Subcutaneous adipose tissue (tissue), 4 donors: ENCODE data around the gene BRICD5. TPM values are rescaled to one million over a fixed set of nuclear protein-coding genes. Genes with fewer than 3 reads are reported as not detected.

Experiments used
- total RNA-seq, 4 donors: library from RNA; depleted of rRNA; stranded (reverse); fragments of >200 nt; gene quantifications; one replicate each; pipeline ENCODE4 v1.1.0, GENCODE V29; 2016
- TF ChIP-seq, protein P1 (sequence below): fragments of 450-650 bp; IDR thresholded peaks from one replicate; pipeline ENCODE4 v1.5.1; 2016; ENCODE audit warnings: low read depth, mild to moderate bottlenecking, control low read depth, antibody characterized with exemption, moderate library complexity

BRICD5 gene
- total RNA-seq, 4 donors from 2014 or later: 0.66 to 6.0 (median 4.1) TPM

DNA sequence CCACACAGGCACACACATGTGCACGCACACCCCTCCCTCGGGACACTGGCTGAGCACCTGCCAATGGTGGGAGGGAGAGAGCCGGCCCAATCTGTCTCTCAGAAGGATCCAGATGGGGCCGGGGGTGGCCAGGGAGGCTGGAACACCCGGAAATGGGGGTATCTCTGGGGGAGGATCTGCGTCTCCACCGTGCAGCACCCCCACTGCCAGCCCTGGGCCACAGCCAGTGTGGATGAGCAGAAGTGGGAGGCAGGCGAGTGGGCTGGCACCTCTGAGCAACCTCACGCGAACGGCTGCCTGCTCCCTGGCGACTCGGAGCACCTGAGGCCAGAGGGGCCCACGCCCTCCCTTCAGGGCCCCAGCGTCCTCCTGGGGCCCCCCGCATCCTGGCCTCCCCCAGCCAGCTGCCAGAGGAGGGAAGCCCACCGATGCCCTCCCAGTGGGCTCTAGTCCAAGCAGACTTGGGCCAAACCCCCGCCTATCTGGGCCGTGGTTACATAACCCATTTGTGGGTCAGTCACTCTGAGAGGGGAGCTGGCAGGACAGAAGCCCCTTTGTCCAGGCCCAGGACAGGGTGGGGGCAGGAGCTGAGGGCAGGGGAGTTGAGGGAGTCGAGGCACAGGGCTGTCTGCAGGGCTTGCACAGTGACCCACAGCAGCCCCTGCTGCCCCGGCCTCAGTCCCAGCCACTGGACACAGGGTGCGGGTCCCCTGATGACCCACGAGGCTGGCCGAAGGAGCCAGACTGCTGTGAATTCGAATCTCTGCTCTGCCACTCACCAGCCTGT, 19.8 kb downstream of the BRICD5 start:
- TF ChIP-seq, protein P1, sequence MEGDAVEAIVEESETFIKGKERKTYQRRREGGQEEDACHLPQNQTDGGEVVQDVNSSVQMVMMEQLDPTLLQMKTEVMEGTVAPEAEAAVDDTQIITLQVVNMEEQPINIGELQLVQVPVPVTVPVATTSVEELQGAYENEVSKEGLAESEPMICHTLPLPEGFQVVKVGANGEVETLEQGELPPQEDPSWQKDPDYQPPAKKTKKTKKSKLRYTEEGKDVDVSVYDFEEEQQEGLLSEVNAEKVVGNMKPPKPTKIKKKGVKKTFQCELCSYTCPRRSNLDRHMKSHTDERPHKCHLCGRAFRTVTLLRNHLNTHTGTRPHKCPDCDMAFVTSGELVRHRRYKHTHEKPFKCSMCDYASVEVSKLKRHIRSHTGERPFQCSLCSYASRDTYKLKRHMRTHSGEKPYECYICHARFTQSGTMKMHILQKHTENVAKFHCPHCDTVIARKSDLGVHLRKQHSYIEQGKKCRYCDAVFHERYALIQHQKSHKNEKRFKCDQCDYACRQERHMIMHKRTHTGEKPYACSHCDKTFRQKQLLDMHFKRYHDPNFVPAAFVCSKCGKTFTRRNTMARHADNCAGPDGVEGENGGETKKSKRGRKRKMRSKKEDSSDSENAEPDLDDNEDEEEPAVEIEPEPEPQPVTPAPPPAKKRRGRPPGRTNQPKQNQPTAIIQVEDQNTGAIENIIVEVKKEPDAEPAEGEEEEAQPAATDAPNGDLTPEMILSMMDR: no peak

- TF ChIP-seq, protein P1: no peak
These were observed 20.5 kb downstream of the BRICD5 start for GRCh38 chr16:2190002-2190658.

- TF ChIP-seq, protein P1: no peak
These were observed 21.3 kb downstream of the BRICD5 start for GRCh38 chr16:2189252-2189893.

GRCh38 chr16:2188395-2188794, 22.3 kb downstream of the BRICD5 start:
- TF ChIP-seq, protein P1: no peak

GRCh38 chr16:2187212-2187611, 23.5 kb downstream of the BRICD5 start:
- TF ChIP-seq, protein P1: no peak

GRCh38 chr16:2186505-2186904, 24.2 kb downstream of the BRICD5 start:
- TF ChIP-seq, protein P1: no peak

DNA sequence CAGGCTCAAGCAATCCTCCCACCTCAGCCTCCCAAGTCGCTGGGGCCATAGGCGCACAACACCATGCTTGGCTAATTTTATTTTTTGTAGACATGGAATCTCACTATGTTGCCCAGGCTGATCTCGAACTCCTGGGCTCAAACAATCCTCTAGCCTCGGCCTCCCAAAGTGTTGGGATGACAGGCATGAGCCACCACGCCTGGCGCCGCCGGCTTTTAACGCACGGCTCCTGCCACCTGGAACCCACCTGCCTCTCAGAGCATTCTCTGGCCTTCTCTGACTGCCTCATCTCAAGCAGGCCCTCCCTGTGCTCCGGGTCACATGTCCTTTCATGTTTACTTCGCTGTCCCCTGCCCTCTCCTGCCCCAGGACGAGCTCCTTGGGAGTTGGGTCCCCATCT, 24.6 kb downstream of the BRICD5 start:
- TF ChIP-seq, protein P1: no peak
